Upper lobe of left lung (tissue), 6 donors: ENCODE results near the gene CACNB4. TPM values are rescaled to one million over a fixed set of nuclear protein-coding genes. Genes with fewer than 3 reads are reported as not detected.
A peak's percentile ranks its signal among the peaks of the same experiment; 100 is the strongest.

Experiments used
- ATAC-seq, 2 donors: fragments of 200-7000 bp; cut with Tn5 transposase; one replicate each; pipeline ENCODE4 v1.9.1; 2022; ENCODE audit warnings: mild to moderate bottlenecking in 2 of 2, moderate library complexity in 2 of 2; ENCODE audit not compliant: low FRiP score in 2 of 2
- DNase-seq, 2 donors: peaks; one replicate each; pipeline ENCODE4 v3.0.0-alpha.2; 2019 to 2020
- H3K27ac ChIP-seq, 4 donors: fragments of 200-600 bp; sonication (generic); one replicate each; pipeline ENCODE4 v1.5.1; 2016 to 2019
- H3K27me3 ChIP-seq, 4 donors: fragments of 200-600 bp; sonication (generic); one replicate each; pipeline ENCODE4 v1.5.1; 2017 to 2019
- H3K36me3 ChIP-seq, 4 donors: fragments of 200-600 bp; sonication (generic); one replicate each; pipeline ENCODE4 v1.5.1; 2016 to 2019
- H3K4me1 ChIP-seq, 4 donors: fragments of 200-600 bp; sonication (generic); one replicate each; pipeline ENCODE4 v1.5.1; 2018 to 2019
- H3K4me3 ChIP-seq, 4 donors: fragments of 200-600 bp; sonication (generic); one replicate each; pipeline ENCODE4 v1.5.1; 2017 to 2019; ENCODE audit warnings: mild to moderate bottlenecking in 2 of 4, moderate library complexity in 1 of 4
- H3K9me3 ChIP-seq, 4 donors: fragments of 200-600 bp; sonication (generic); one replicate each; pipeline ENCODE4 v1.5.1; 2018 to 2019
- EP300 ChIP-seq, 4 donors: sonication (generic); formaldehyde crosslinking; IDR thresholded peaks; one replicate each; pipeline ENCODE4 v1.5.1; 2017; ENCODE audit warnings: antibody characterized with exemption in 4 of 4, control low read depth in 2 of 4
- POLR2A ChIP-seq, 4 donors: fragments of 450-650 bp; IDR thresholded peaks; one replicate each; pipeline ENCODE4 v1.5.1; 2016 to 2017; ENCODE audit warnings: antibody characterized with exemption in 4 of 4, mild to moderate bottlenecking in 2 of 4
- POLR2AphosphoS5 ChIP-seq, 2 donors: sonication (generic); formaldehyde crosslinking; IDR thresholded peaks; one replicate each; pipeline ENCODE4 v1.5.1; 2017; ENCODE audit warnings: antibody characterized with exemption in 2 of 2
- whole genome bisulfite sequencing, 2 donors: methylation state at CpG; one replicate each; pipeline ENCODE4 v1.1.5; 2017 to 2018; 5-methylcytosine and 5-hydroxymethylcytosine counted together
- total RNA-seq, 6 donors: library from RNA; depleted of rRNA in 4 of 6; stranded (reverse); fragments of >200 nt in 4 of 6; gene quantifications; one replicate each; pipeline versions ENCODE4 v1.1.0 to v1.2.1, GENCODE V29; 2016 to 2021
- TF ChIP-seq, protein P1 (sequence below), 6 experiments: fragments of 450-650 bp in 4 of 6; fragments of 200-600 bp in 2 of 6; sonication (generic) in 2 of 6; IDR thresholded peaks; one replicate each; pipeline ENCODE4 v1.5.1; 2016 to 2019; ENCODE audit warnings: antibody characterized with exemption in 6 of 6
- donor health status: DM: no; HTN: no; CAD: no; lungs with moderate emphysema.
- donor health status: DM: no; HTN: yes; CAD: no; lungs with severe emphysema.

The CACNB4 gene
- total RNA-seq, 6 donors from 2014 or later: 7.7 to 21.0 (median 12.8) TPM

GRCh38 chr2:152049541-152049940, 49.3 kb downstream of the CACNB4 start:
- ATAC-seq: no peak
- 76 to 79% methylated on average over 4 of the region's 4 CpGs for WGBS, 2 donors

DNA sequence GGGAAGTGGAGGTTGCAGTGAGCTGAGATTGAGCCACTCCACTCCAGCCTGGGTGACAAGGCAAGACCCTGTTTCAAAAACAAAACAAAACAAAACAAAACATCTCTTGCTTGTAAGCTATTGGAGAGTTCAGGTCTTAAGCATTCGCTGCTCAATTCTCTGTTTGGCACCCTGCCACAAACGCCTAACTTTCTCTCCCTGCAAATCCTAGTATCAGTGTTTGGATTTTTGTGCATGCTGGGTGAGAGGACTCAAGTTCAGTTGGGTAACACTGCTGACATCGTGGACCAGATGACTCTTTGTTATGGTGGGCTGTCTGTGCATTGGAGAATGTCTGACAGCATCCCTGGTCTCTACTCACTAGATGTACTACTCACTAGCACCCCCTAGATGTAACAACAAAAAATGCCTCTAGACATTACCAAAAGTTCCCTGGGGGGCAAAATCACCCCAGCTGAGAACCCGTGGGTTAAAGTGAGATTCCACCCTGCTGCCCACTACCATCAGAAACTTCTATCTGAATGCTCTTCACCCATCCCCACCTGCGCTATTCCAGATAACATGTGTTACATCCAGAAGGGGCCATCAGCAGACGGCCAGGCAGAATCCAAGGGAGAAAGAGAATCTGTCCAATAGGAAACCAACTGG, 50.9 kb downstream of the CACNB4 start:
- no peak overlapping the region for H3K4me3 ChIP-seq
- TF ChIP-seq POLR2AphosphoS5 (IDR thresholded peaks at IDR 0.05) (no peak), EP300 (IDR thresholded peaks at IDR 0.05) (no peak), POLR2A (IDR thresholded peaks at IDR 0.05) (no peak)
- TF ChIP-seq, protein P1, sequence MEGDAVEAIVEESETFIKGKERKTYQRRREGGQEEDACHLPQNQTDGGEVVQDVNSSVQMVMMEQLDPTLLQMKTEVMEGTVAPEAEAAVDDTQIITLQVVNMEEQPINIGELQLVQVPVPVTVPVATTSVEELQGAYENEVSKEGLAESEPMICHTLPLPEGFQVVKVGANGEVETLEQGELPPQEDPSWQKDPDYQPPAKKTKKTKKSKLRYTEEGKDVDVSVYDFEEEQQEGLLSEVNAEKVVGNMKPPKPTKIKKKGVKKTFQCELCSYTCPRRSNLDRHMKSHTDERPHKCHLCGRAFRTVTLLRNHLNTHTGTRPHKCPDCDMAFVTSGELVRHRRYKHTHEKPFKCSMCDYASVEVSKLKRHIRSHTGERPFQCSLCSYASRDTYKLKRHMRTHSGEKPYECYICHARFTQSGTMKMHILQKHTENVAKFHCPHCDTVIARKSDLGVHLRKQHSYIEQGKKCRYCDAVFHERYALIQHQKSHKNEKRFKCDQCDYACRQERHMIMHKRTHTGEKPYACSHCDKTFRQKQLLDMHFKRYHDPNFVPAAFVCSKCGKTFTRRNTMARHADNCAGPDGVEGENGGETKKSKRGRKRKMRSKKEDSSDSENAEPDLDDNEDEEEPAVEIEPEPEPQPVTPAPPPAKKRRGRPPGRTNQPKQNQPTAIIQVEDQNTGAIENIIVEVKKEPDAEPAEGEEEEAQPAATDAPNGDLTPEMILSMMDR (IDR thresholded peaks at IDR 0.05): peak in 2 of 6 experiments; percentile 19 to 21
- H3K27me3 ChIP-seq: no peaks in the 10 kb centered on the region
- H3K27ac ChIP-seq: no peak overlapping the region
- DNase-seq (no peak), ATAC-seq (peak in 1 of 2 donors; percentile 46)
- no peaks in the 10 kb centered on the region for H3K9me3 ChIP-seq
- WGBS, 2 donors: 55 to 69% methylated on average over 6 of the region's 6 CpGs
- H3K36me3 ChIP-seq: no peaks in the 10 kb centered on the region
- H3K4me1 ChIP-seq: no peaks in the 10 kb centered on the region

More at GRCh38 chr2:152049541-152049940, 49.3 kb downstream of the CACNB4 start:
- Histone ChIP-seq H3K27me3 (no peaks in the 10 kb centered on the region), H3K4me1 (peaks cover 0 to 2% (median 1%) of the 10 kb centered on the region in 4 donors), H3K27ac (no peak overlapping the region), H3K9me3 (no peaks in the 10 kb centered on the region), H3K36me3 (no peaks in the 10 kb centered on the region), H3K4me3 (no peak overlapping the region)
- no peak for TF ChIP-seq POLR2AphosphoS5 (IDR thresholded peaks at IDR 0.05)
- TF ChIP-seq, protein P1 (IDR thresholded peaks at IDR 0.05): no peak
- TF ChIP-seq EP300 (IDR thresholded peaks at IDR 0.05): no peak
- TF ChIP-seq POLR2A (IDR thresholded peaks at IDR 0.05): no peak
- DNase-seq: no peak

GRCh38 chr2:152046940-152047339, 51.9 kb downstream of the CACNB4 start:
- no peak overlapping the region for H3K4me3 ChIP-seq
- H3K9me3 ChIP-seq: no peaks in the 10 kb centered on the region
- H3K36me3 ChIP-seq: no peaks in the 10 kb centered on the region
- DNase-seq: no peak
- no peak overlapping the region for H3K27ac ChIP-seq
- TF ChIP-seq EP300 (IDR thresholded peaks at IDR 0.05) (no peak), POLR2A (IDR thresholded peaks at IDR 0.05) (no peak), POLR2AphosphoS5 (IDR thresholded peaks at IDR 0.05) (no peak)
- TF ChIP-seq, protein P1 (IDR thresholded peaks at IDR 0.05): no peak
- H3K27me3 ChIP-seq: no peaks in the 10 kb centered on the region
- ATAC-seq: no peak
- no peaks in the 10 kb centered on the region for H3K4me1 ChIP-seq
- 61 to 67% methylated on average over 4 of the region's 4 CpGs for WGBS, 2 donors

DNA sequence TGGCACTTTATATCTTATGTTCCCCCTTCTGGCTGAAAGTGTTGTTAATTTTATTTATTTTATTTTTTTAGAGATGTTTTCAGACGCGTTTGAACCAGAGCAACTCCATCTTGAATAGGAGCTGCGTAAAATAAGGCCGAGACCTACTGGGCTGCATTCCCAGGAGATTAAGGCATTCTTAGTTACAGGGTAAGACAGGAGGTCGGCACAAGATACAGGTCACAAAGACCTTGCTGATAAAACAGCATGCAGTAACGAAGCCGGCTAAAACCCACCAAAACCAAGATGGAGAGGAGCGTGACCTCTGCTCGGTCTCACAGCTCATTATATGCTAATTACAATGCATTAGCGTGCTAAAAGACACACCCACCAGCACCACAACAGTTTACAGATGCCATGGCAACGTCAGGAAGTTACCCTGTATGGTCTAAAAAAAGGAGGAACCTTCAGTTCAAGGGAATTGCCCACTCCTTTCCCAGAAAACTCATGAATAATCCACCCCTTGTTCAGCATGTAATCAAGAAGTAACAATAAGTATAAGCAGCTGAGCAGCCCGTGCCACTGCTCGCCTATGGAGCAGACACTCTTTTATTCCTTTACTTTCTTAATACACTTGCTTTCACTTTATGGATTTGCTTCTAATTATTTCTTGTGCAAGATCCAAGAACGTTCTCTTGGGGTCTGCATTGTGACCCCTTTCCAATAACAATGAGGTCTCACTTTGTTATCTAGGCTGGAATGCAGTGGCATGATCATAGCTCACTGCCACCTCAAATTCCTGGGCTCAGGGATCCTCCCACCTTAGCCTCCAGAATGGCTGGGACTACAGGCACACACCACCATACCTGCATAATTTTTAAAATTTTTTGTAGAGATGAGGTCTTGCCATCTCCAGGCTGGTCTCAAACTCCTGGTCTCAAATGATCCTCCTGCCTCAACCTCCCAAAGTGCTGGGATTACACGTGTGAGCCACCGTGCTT, 55.9 kb downstream of the CACNB4 start:
- DNase-seq (no peak), ATAC-seq (peak in 1 of 2 donors; percentile 58)
- Histone ChIP-seq H3K4me3 (no peak overlapping the region), H3K4me1 (peaks cover 8 to 16% (median 11%) of the 10 kb centered on the region in 4 donors), H3K36me3 (no peaks in the 10 kb centered on the region), H3K27me3 (no peaks in the 10 kb centered on the region), H3K9me3 (no peaks in the 10 kb centered on the region), H3K27ac (no peak overlapping the region)
- TF ChIP-seq POLR2AphosphoS5 (IDR thresholded peaks at IDR 0.05) (no peak), POLR2A (IDR thresholded peaks at IDR 0.05) (no peak), EP300 (IDR thresholded peaks at IDR 0.05) (no peak)
- TF ChIP-seq, protein P1 (IDR thresholded peaks at IDR 0.05): no peak
- WGBS, 2 donors: 74% methylated on average over 16 of the region's 16 CpGs
